ENCODE measurements around the gene ELMO1.

Gene ELMO1

DNA sequence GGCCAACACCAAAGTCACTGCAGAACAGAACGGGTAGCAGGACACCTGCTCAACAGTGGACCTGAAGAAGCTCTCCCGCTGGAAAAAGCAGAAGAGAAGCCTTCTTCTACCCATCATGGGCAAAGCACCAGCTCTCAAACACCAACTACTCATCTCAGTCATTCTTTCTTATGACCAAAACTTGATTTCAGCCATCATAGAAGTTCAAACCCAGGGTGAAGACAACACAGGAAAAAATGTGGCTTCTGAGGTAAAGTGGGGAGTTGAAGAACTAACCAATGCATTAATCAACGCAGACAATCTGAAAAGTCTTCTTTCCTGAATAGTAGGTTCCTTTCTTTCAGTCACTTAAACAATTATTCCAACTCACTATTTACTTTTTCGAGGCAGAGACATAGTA lies 83.3 kb downstream of the ELMO1 start:
- DNase-seq = no peak

DNA sequence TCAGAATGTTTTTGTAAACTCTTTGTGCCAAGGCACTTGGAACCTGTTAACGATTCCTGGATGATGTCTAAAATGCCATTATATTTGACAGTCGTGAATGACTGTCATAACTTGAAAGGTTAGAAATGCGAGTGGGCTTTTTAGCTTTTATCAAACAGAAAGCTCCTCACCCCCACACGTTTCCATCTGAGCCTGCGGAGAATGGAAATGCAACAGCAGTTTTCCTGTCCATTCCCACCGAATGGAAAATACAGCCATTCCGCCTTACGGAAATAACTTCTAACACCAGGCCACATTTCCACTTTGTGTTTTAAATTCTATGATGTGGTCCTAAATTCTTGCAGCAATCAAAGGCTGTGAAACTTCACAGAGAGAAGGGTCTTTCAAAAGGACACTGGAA lies 83.8 kb downstream of the ELMO1 start:
- no peak for DNase-seq

GRCh38 chr7:37363536-37364491 lies 84.8 kb downstream of the ELMO1 start:
- DNase-seq = no peak

DNA sequence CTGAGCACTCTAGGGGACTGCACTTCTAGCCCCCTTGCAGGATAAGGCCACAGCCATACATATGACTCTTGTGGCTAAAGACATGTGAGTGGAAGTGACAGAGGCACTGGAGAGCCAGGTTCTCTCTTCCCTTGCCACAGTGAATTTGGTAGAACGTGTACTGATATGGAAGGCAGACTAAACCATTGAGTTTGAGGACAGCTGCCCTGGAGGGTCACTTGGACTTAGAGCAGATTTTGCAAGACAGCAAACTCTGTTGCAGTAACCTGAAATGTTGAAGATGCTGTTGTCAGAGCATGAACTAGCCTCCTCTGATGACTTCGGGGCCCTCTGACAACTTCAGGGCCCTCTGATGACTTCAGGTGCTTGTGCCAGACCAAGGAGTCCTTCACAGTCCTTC lies 85.9 kb downstream of the ELMO1 start:
- no peak for DNase-seq

- no peak for DNase-seq
Measured at GRCh38 chr7:37360484-37360883, 88.2 kb downstream of the ELMO1 start.

DNA sequence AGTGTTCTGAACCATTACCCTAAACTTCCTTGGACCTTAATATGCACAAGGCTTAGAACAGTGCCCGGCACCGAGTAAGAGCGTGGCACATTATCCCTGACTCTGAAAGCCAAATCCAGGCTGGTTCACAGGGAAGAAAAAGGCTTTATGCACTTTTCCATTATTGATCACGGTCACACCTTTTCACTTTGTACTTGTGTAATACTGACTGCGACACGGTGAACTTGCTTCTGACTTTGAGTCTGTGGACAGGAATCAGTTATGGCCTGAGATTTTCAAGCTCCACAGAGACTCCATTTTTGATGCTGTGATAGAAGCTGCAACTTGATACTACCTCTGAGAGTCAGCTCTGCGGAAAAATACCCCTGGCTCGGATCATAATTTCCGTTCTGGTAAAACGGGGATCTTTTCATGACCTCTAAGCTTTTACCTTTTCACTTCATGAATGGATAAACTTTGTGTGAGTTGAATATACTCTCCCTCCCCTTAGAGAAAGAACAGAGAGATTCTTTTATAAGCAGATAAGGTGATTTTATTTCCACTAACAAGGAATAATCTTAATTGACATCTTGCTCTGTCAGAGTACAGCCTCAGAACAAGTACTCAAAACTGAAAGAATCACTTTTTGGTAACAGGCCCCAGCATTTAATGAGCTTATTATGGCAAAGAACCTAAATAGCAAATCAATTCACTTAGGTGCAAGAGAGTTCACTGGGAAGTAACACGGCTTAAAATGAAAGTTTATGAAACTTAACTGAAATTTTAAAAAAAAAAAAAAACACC lies 88.8 kb downstream of the ELMO1 start:
- DNase-seq = no peak

- no peak for DNase-seq
Measured at GRCh38 chr7:37359180-37359579, 89.5 kb downstream of the ELMO1 start.

DNA sequence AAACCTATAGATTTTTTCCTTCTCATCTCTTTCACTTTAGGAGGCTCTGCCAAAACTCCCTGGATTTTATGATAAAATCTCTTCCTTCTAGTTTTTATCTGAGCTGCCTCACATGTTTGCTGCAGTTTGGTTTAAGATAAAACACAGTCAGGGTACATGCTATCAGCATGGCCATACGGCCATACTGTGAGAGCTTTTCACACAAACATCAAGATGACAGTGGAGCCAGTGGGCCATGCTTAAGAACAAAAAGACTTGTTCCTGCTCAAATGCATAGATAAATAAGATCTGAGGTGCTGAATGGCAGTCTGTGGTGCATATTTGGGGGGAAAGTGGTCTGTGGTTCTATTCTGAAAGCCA lies 91.0 kb downstream of the ELMO1 start:
- DNase-seq = no peak

DNA sequence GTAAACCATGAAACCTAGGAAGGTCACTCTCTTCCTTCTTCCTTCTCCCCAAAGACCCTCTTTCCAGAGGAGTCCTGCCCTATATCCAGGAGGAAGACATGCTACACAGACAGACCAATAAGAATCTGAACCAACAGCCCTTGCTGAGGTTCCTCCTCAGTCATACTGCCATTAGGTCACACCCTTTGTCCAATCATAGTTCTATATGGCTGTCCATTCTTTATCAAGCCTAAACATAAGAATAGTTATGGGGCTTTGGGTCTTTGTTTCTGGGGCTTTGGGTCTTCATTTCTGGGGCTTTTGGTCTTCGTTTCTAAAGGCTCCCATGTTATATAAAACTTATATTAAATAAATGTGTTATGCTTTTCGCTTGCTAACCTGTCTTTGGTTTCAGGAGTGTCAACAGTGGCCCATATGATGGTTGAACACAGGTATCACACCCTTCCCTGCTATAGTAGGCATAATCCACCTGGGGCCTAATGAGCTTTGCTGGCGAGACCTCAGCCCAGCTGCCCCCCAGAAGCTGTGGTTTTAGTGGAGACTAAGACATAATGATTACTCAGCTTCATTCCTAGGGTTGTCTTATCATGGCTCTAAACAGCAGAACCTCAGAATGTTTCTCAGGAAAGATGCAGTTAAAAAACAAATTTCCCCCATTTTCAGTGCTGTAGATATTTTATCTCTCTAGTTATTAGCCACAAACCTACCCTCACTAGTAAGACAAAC lies 91.6 kb downstream of the ELMO1 start:
- DNase-seq = no peak

DNA sequence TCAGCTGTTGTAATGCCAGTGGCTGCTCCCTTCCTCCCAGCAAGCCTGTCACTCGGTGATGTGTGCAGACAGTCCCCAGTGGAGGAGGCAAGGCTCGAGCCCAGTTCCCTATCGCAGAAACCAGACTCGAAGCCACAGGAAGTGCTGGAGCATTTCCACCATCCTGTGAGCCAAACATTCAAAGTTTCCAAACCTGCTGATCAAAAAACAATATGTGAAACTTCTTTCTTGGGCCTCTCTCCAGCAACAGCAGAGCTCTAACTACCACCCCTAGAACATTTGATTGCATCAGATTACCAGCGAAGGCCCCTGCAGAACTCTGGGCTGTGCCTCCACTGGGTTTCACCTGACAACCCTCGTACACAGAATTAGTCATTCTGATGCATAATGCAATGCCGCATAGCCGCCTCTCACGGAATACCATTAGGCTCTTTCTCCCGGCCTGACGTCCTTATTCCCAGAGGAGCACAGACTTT lies 94.0 kb downstream of the ELMO1 start:
- DNase-seq = peak; percentile 46

- DNase-seq = no peak
Measured at GRCh38 chr7:37353949-37354655, 94.6 kb downstream of the ELMO1 start.

- peak; percentile 27 for DNase-seq
Measured at GRCh38 chr7:37352974-37353948, 95.4 kb downstream of the ELMO1 start.

GRCh38 chr7:37352251-37352880 lies 96.3 kb downstream of the ELMO1 start:
- no peak for DNase-seq

DNA sequence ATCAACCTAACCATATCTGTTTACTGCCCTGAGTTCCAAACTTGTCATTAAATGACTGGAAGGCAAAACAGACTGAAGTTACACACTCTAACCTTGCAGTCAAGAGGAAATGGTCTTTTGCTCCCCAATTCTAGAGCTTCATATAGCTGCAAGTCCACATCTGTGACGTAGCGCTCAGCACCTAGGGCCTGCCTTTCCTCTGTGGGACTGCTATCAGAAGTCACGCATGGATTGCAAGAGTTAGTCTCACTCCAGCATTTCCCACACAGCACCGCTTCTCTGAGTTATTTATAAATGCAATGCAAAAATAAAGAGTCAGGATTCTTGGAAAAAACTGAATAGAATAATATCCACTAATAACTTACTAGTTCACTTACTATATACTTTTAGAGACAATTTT lies 96.9 kb downstream of the ELMO1 start:
- DNase-seq = no peak

- DNase-seq = no peak
Measured at GRCh38 chr7:37349979-37350590, 98.6 kb downstream of the ELMO1 start.

DNA sequence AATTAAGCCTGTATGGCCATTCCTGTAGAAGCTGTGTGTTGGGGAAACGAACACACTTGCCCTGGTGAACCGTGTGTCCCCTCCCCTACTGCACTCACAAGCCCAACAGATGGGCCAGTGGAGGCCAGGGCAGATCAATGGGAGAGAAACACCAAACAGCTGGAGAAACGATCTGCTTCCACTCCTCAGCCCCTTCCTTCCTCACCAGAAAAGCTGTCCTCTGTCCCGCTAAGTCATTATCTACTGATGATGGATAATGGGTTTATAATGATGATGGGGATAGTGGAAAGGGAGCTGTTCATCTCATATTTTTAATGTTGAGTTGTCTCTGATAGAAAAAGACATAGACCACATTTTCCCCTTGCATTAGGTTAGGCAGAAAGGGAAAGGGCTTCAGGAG lies 99.7 kb downstream of the ELMO1 start:
- no peak for DNase-seq

DNA sequence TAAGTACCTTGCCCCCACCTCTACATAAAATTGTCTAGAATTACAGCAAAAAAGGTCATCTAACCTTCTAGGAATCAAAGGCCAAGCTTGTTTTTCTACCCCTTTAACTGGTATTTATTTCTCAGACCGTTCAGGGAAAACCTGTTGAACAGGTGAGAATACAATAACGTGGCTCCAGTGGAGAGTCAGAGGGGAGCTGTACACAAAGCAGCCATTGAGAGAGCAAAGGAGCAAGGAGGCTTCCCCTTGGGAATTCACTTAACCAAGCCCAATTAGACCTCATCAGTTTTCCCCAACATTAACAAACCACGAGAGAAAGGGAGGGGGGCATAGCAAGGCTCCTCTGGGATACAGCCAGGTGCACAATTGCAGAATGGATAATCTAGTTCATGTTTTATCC lies 101.9 kb downstream of the ELMO1 start:
- DNase-seq = no peak

DNA sequence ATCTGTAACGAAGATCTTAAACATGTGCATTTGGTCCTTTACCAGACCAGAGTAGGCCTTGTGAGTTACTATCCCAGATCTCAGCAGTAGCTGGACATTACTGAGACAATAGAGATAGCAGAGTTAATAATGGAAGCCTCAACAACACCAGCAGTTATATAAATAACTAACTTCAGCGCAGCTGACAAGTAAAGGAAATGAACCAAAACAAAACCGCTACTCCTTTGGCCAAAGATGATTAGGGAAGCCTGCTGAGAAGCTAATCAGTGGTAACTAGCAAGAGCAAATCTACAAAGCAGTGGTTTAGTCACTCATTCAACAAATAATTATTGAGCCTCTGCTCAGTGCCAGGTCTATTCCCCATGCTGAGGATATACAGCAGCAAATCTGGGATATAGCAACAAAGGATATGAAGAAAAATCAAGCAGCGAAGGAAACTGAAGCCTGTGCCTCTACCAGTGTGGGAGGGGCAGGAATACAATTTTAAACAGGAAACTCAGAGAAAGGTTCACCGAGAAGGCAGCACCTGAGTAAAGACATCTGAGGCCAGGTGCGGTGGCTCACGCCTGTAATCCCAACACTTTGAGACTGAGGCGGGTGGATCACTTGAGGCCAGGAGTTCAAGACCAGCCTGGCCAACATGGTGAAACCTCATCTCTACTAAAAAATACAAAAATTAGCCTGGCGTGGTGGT lies 103.6 kb downstream of the ELMO1 start:
- no peak for DNase-seq

DNA sequence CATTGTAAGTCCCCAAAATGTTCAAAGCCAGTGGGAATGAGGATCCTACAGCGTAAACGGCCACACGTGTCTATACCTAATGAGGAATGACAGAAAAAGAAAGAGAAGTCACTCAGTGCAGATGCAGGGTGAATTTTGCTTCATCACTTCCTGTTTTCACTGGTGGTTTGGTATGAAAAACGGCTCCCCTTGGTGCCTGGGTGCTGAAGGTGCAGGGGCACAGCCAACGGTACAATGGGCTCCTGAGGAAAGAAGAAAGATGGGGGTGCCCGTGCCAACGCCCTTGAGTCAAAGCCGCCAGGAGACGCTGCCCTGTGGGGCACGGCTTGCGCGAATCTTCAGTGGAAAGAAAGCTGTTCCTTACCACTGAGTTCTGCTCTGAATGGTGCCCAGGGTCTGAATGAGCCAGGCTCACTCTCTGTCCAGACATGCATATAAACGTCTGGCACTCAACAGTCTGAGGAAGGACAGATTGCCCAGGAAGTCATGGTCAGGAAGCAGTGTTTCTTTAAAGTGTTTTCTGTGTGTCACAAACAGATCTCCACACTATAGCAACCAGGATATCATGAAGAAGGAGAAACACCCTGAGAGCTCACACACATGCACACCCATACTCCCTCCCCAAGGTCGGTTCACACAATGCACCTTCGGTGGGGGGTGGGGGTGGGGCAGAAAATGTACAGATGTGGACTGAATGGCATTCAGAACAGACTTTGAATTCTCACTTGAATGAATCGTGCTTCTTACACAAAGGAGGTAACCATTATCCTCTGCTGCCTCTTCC lies 105.8 kb downstream of the ELMO1 start:
- DNase-seq = no peak

Data from midbrain (tissue), 1 donor.